ENCODE results near the gene ATP13A3.

DNA sequence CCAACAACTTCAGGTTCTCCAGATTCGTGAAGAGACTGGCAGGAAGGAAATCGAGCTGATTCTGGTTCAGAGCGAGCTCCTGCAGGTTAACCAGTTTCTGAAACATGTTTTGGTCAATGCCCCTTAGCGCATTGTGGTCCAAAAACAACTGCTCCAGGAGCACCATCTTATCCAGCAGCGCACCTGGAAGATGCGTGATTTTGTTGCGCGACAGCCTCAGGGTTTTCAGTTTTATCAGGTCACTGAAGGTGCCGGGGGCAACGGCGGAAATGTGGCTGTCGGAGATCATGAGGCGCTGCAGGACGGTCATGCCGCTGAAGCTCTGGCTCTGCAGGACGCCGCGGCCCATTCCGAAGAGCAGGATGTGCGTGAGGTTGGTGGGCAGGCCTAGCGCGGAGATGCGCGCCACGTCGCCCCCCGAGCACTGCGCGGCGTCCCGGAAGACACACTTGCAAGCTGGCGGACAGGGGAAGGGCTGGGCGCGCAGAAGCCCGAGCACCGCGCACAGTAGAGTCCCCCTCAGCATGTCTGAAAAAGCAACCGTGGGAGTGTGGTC, 89.0 kb downstream of the ATP13A3 start:
- TF ChIP-seq, protein P1, sequence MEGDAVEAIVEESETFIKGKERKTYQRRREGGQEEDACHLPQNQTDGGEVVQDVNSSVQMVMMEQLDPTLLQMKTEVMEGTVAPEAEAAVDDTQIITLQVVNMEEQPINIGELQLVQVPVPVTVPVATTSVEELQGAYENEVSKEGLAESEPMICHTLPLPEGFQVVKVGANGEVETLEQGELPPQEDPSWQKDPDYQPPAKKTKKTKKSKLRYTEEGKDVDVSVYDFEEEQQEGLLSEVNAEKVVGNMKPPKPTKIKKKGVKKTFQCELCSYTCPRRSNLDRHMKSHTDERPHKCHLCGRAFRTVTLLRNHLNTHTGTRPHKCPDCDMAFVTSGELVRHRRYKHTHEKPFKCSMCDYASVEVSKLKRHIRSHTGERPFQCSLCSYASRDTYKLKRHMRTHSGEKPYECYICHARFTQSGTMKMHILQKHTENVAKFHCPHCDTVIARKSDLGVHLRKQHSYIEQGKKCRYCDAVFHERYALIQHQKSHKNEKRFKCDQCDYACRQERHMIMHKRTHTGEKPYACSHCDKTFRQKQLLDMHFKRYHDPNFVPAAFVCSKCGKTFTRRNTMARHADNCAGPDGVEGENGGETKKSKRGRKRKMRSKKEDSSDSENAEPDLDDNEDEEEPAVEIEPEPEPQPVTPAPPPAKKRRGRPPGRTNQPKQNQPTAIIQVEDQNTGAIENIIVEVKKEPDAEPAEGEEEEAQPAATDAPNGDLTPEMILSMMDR (conservative IDR thresholded peaks at IDR 0.05; ENCODE audit: low read depth, low read length): no peak
- no peak for TF ChIP-seq EZH2 (IDR thresholded peaks at IDR 0.05; ENCODE audit: borderline replicate concordance, low read depth, low read length, poor library complexity, severe bottlenecking)
